Lung (tissue), 12 donors: Measurements from ENCODE around the gene GLDN. TPM values are rescaled to one million over a fixed set of nuclear protein-coding genes. Genes with fewer than 3 reads are reported as not detected.

Source experiments
- ATAC-seq: fragments of 200-7000 bp; cut with Tn5 transposase; one replicate; pipeline ENCODE4 v1.9.1; 2020; ENCODE audit warnings: moderate number of reproducible peaks; ENCODE audit not compliant: insufficient read depth, low FRiP score
- DNase-seq, 3 donors: peaks; one replicate each; pipeline ENCODE4 v3.0.0-alpha.2; 2013 to 2017
- H3K27ac ChIP-seq, 2 donors: one replicate each; pipeline ENCODE4 v1.5.1; 2013; ENCODE audit warnings: mild to moderate bottlenecking in 2 of 2, moderate library complexity in 2 of 2, control low read depth in 1 of 2, inconsistent platforms in 1 of 2, low read depth in 1 of 2, low read length in 1 of 2
- H3K27me3 ChIP-seq, 3 donors: one replicate each; pipeline ENCODE4 v1.5.1; 2013; ENCODE audit warnings: low read length in 2 of 3; ENCODE audit not compliant: control insufficient read depth in 3 of 3, insufficient read depth in 3 of 3
- H3K36me3 ChIP-seq, 4 donors: one replicate each; pipeline ENCODE4 v1.5.1; 2013; ENCODE audit warnings: low read length in 4 of 4, mild to moderate bottlenecking in 1 of 4, moderate library complexity in 1 of 4; ENCODE audit not compliant: control insufficient read depth in 4 of 4, insufficient read depth in 4 of 4
- H3K4me1 ChIP-seq, 5 donors: one replicate each; pipeline ENCODE4 v1.5.1; 2013; ENCODE audit warnings: low read length in 5 of 5, mild to moderate bottlenecking in 2 of 5, moderate library complexity in 1 of 5; ENCODE audit not compliant: control insufficient read depth in 5 of 5, insufficient read depth in 5 of 5
- H3K4me3 ChIP-seq: one replicate; pipeline ENCODE4 v1.5.1; 2013; ENCODE audit warnings: mild to moderate bottlenecking, control low read depth, moderate library complexity
- H3K9ac ChIP-seq, 2 donors: one replicate each; pipeline ENCODE4 v1.5.1; 2013; ENCODE audit warnings: low read length in 2 of 2, control low read depth in 1 of 2; ENCODE audit not compliant: insufficient read depth in 1 of 2
- H3K9me3 ChIP-seq, 4 donors: one replicate each; pipeline ENCODE4 v1.5.1; 2013; ENCODE audit warnings: low read length in 3 of 4, mild to moderate bottlenecking in 1 of 4, moderate library complexity in 1 of 4; ENCODE audit not compliant: control insufficient read depth in 4 of 4, insufficient read depth in 3 of 4
- CTCF ChIP-seq: IDR thresholded peaks from 2 replicates; pipeline ENCODE4 v1.5.1; 2012; ENCODE audit warnings: mild to moderate bottlenecking; ENCODE audit errors: control extremely low read depth, extremely low read depth
- WGBS, 2 donors: extraction: QIAGEN DNeasy Blood & Tissue Kit; methylation state at CpG; one replicate each; pipeline ENCODE4 v1.1.7; 2013; 5-methylcytosine and 5-hydroxymethylcytosine counted together
- polyA plus RNA-seq, 2 donors: library from polyadenylated mRNA; stranded (reverse); fragments of 200-250 nt; gene quantifications; one replicate each; pipeline ENCODE4 v1.2.1, GENCODE V29; 2013
- total RNA-seq, 2 donors: library from RNA; depleted of rRNA in 1 of 2; stranded (reverse); fragments of >200 nt in 1 of 2; gene quantifications; one replicate each; pipeline ENCODE4 v1.2.1, GENCODE V29; 2014 to 2021
- donor health status: control.
- donor health status: control.
- donor health status: Bipolar disorder and iron deficiency.
- donor health status: healthy.
- donor health status: DM: yes; HTN: yes; CAD: no.

The GLDN gene
- total and polyA plus RNA-seq, 4 donors, result 0.82 to 75.8 (median 8.4) TPM

- Histone ChIP-seq H3K9ac (no peak overlapping the region), H3K36me3 (no peaks in the 10 kb centered on the region), H3K27ac (no peak overlapping the region), H3K27me3 (no peaks in the 10 kb centered on the region), H3K9me3 (no peaks in the 10 kb centered on the region), H3K4me1 (no peaks in the 10 kb centered on the region), H3K4me3 (no peak overlapping the region)
- DNase-seq, result no peak
- 94 to 95% methylated on average over 7 of the region's 7 CpGs for WGBS, 2 donors
- no peak for TF ChIP-seq CTCF
- no peak for ATAC-seq
These were observed 47.3 kb downstream of the GLDN start for GRCh38 chr15:51388726-51389125.

GRCh38 chr15:51390241-51390965 is 48.9 kb downstream of the GLDN start:
- Histone ChIP-seq H3K27ac (no peak overlapping the region), H3K4me1 (no peaks in the 10 kb centered on the region), H3K9ac (no peak overlapping the region), H3K36me3 (no peaks in the 10 kb centered on the region), H3K9me3 (no peaks in the 10 kb centered on the region), H3K4me3 (no peak overlapping the region), H3K27me3 (no peaks in the 10 kb centered on the region)
- TF ChIP-seq CTCF, result no peak
- 68 to 83% methylated on average over 7 of the region's 7 CpGs for WGBS, 2 donors
- ATAC-seq (no peak), DNase-seq (no peak)

- Histone ChIP-seq H3K9me3 (no peaks in the 10 kb centered on the region), H3K4me1 (no peaks in the 10 kb centered on the region), H3K4me3 (no peak overlapping the region), H3K27ac (no peak overlapping the region), H3K36me3 (no peaks in the 10 kb centered on the region), H3K9ac (no peak overlapping the region), H3K27me3 (no peaks in the 10 kb centered on the region)
- ATAC-seq (no peak), DNase-seq (no peak)
- no peak for TF ChIP-seq CTCF
- WGBS, 2 donors, result 79 to 81% methylated on average over 5 of the region's 5 CpGs
These were observed 49.5 kb downstream of the GLDN start for GRCh38 chr15:51390966-51391422.

- ATAC-seq (no peak), DNase-seq (no peak)
- Histone ChIP-seq H3K9me3 (no peaks in the 10 kb centered on the region), H3K27me3 (no peaks in the 10 kb centered on the region), H3K27ac (no peak overlapping the region), H3K4me3 (no peak overlapping the region), H3K36me3 (no peaks in the 10 kb centered on the region), H3K4me1 (no peaks in the 10 kb centered on the region), H3K9ac (no peak overlapping the region)
- TF ChIP-seq CTCF, result no peak
- 93 to 94% methylated on average over 2 of the region's 2 CpGs for WGBS, 2 donors
These were observed 55.5 kb downstream of the GLDN start for GRCh38 chr15:51396921-51397320.
